Measurements from ENCODE around the gene STX3. TPM values are rescaled to one million over a fixed set of nuclear protein-coding genes. Genes with fewer than 3 reads are reported as not detected.

Gene STX3
- total RNA-seq (2016; rRNA removed; fragmentation: Illumina TruSeq; extraction: Trizol) (24.0 and 28.7 TPM in 2 replicates), polyA plus RNA-seq (2011; rRNA removed) (16.5 TPM in 2 replicates), polyA minus RNA-seq (2011; rRNA and poly(A)+ RNA removed; ENCODE audit: low replicate concordance) (10.1 and 18.3 TPM in 2 replicates), Bru-seq, nascent RNA (percentile 66 among the genes with signal in this experiment), BruChase-seq, experiment 1, labeled RNA remaining after a 6-hour chase (percentile 79 among the genes with signal in this experiment), BruChase-seq, experiment 2, labeled RNA remaining after a 2-hour chase (percentile 67 among the genes with signal in this experiment)
- 23.0 and 26.0 TPM in 2 replicates for total RNA-seq (2016; cell fraction: cytosol; rRNA removed; fragmentation: Illumina TruSeq; extraction: Trizol; ENCODE audit: low read depth)
- total RNA-seq (2016; cell fraction: insoluble cytoplasmic fraction; rRNA removed; fragmentation: Illumina TruSeq; extraction: Trizol) = 24.5 and 26.3 TPM in 2 replicates
- 42.0 and 47.8 TPM in 2 replicates for total RNA-seq (2016; cell fraction: membrane; rRNA removed; fragmentation: Illumina TruSeq; extraction: Trizol)
- total RNA-seq (2016; cell fraction: nucleus; rRNA removed; fragmentation: Illumina TruSeq; extraction: Trizol) = 17.5 and 18.2 TPM in 2 replicates
- 13.4 and 17.9 TPM in 2 replicates for polyA plus RNA-seq (2011; cell fraction: cytosol; rRNA removed)
- 8.5 and 12.6 TPM in 2 replicates for polyA plus RNA-seq (2011; cell fraction: nucleus; rRNA removed)
- polyA plus RNA-seq (2012) = 13.7 and 18.7 TPM in 2 replicates
- polyA plus RNA-seq (2016; cell fraction: cytosol; fragmentation: Illumina TruSeq; extraction: Trizol; ENCODE audit: low read depth) = 19.8 and 22.2 TPM in 2 replicates
- 23.0 and 25.9 TPM in 2 replicates for polyA plus RNA-seq (2016; cell fraction: insoluble cytoplasmic fraction; fragmentation: Illumina TruSeq; extraction: Trizol; ENCODE audit: low read depth)
- polyA plus RNA-seq (2016; cell fraction: membrane; fragmentation: Illumina TruSeq; extraction: Trizol; ENCODE audit: low read depth) = 33.8 and 35.0 TPM in 2 replicates
- 20.1 and 21.2 TPM in 2 replicates for polyA plus RNA-seq (2016; cell fraction: nucleus; fragmentation: Illumina TruSeq; extraction: Trizol; ENCODE audit: insufficient read depth, low read depth)
- polyA minus RNA-seq (2011; cell fraction: cytosol; rRNA and poly(A)+ RNA removed) = 11.6 and 11.8 TPM in 2 replicates
- polyA minus RNA-seq (2011; cell fraction: nucleus; rRNA and poly(A)+ RNA removed) = 22.5 and 23.2 TPM in 2 replicates
- long read RNA-seq, experiment 1, transcript STX3-201 (11 exons, 3,299 nt) = major isoform, 5 of 8 reads
- long read RNA-seq, experiment 1, partial matches to known transcripts = 1 of 8 reads
- long read RNA-seq, experiment 1, other reads (novel, unspliced or antisense) = 2 of 8 reads
- long read RNA-seq, experiment 2, transcript STX3-201 (11 exons, 3,299 nt) = major isoform, 30 of 64 reads
- long read RNA-seq, experiment 2, partial matches to known transcripts = 23 of 64 reads
- long read RNA-seq, experiment 2, other reads (novel, unspliced or antisense) = 6 of 64 reads

- peak within 1 kb of the TSS; percentile 98 for H3K4me2 ChIP-seq (ENCODE audit: low read depth, low read length)
- peaks cover 37% of the 10 kb centered on the region for H3K4me1 ChIP-seq (ENCODE audit: insufficient read depth, low read length)
- H2AFZ ChIP-seq (ENCODE audit: low read length) = peak within 1 kb of the TSS; percentile 83
- POLR2A ChIA-PET = interaction anchor here (0.8 to 4.1 kb wide), 10 partner anchors 12 to 198 kb away, joined by 3 to 28 read pairs (median 6); partner anchors contain the start of genes MRPL16 and PATL1
- intact Hi-C loops (cut with micrococcal nuclease; ENCODE audit: unreplicated experiment) = loop anchor here (1.0 to 5.0 kb wide), 4 partner anchors 32 to 376 kb away; partner anchors contain the start of gene MRPL16
- H4K20me1 ChIP-seq (ENCODE audit: insufficient read depth, low read length) = no peaks in the 10 kb centered on the region
- H3K4me3 ChIP-seq (replicated peaks in 1 of 3; ENCODE audit: insufficient read depth in 1 of 3, low read depth in 2 of 3, low read length in 3 of 3) = peak within 1 kb of the TSS; percentile 77 to 93 (median 87)
- FAIRE-seq (no peak), DNase-seq (ENCODE audit: low spot score) (peak; percentile 17), ATAC-seq (peak; percentile 90)
- 2% methylated on average over 14 of the region's 80 CpGs for WGBS (ENCODE audit: low lambda C conversion rate)
- H3K36me3 ChIP-seq (replicated peaks in 1 of 2; ENCODE audit: control insufficient read depth in 1 of 2, insufficient read depth in 2 of 2, low read length in 2 of 2) = no peaks in the 10 kb centered on the region
- TSS peak; percentile 68 for BruUV-seq (replicated peaks)
- peak within 1 kb of the TSS; percentile 79 for H3K9ac ChIP-seq (ENCODE audit: insufficient read depth, low read depth, low read length)
- no peaks in the 10 kb centered on the region; a peak in 1 of 5 replicates for H3K27me3 ChIP-seq (ENCODE audit: control insufficient read depth in 1 of 2, insufficient read depth in 2 of 2, low read length in 2 of 2)
- H3K79me2 ChIP-seq (ENCODE audit: insufficient read depth, low read length) = peaks cover 9% of the 10 kb centered on the region
- CTCF ChIA-PET (ENCODE audit: low intra/inter-chr PET ratio, low total read pairs) = interaction anchor here (1.9 to 2.9 kb wide), 2 partner anchors 47 to 56 kb away, joined by 7 to 44 read pairs; partner anchors contain the start of gene MRPL16
- H3K9me3 ChIP-seq (ENCODE audit: low read length) = no peaks in the 10 kb centered on the region
- in situ Hi-C loops (cut with HindIII; ENCODE audit: extremely low pct_ligation_motif_present, low pct_unique_long_range_greater_than_20kb) = loop anchor here (5.0 kb wide), 1 partner anchor 47 kb away; no protein-coding TSS in a partner anchor
- H3K27ac ChIP-seq (ENCODE audit: extremely low read length, insufficient read depth, low read length) = peak within 1 kb of the TSS; percentile 10
- peak; percentile 55; the same call in 1 of the 2 replicates for TF ChIP-seq GABPB1 (CRISPR knock-in tag; IDR thresholded peaks at IDR 0.05)
- TF ChIP-seq KDM5A (IDR thresholded peaks at IDR 0.05; ENCODE audit: borderline replicate concordance, low read length) = no peak
- TF ChIP-seq PHF8 (CRISPR knock-in tag; IDR thresholded peaks at IDR 0.05) = 0 out of 2 replicates have a peak, but pooled peaks have one; percentile 4
- peak; percentile 54; the same call in 1 of the 2 replicates for TF ChIP-seq SIN3A (IDR thresholded peaks at IDR 0.05; ENCODE audit: borderline replicate concordance, low read depth, low read length)
- TF ChIP-seq CEBPZ (IDR thresholded peaks at IDR 0.05; ENCODE audit: low read length) = no peak
- no peak for TF ChIP-seq ZNF678 (CRISPR knock-in tag; IDR thresholded peaks at IDR 0.05)
- TF ChIP-seq KMT2B (CRISPR knock-in tag; IDR thresholded peaks at IDR 0.05) = peak; percentile 3; the same call in 1 of the 2 replicates
- no peak for TF ChIP-seq ATF5 (CRISPR knock-in tag; IDR thresholded peaks at IDR 0.05; ENCODE audit: low read depth)
- TF ChIP-seq ZBTB33 (CRISPR knock-in tag; IDR thresholded peaks at IDR 0.05) = no peak
- no peak for TF ChIP-seq ZSCAN30 (CRISPR knock-in tag; IDR thresholded peaks at IDR 0.05)
Measured at GRCh38 chr11:59754859-59755700, at the start of gene STX3. TSS of gene STX3 (plus strand) at chr11:59755376. CDS start at chr11:59755606, 230 bp downstream.
